ENCODE data around the gene ARVCF. TPM values are rescaled to one million over a fixed set of nuclear protein-coding genes. Genes with fewer than 3 reads are reported as not detected.

The ARVCF gene
- total and polyA plus RNA-seq, 2 experiments from 2014 or later = 15.6 to 122 TPM

GRCh38 chr22:20054485-20054884 lies 37.9 kb upstream of the ARVCF start (continued):
- TF ChIP-seq CTCF (conservative IDR thresholded peaks at IDR 0.05; ENCODE audit: low read depth in 2 of 2) = no peak
- TF ChIP-seq POLR2AphosphoS5 (IDR thresholded peaks at IDR 0.05; ENCODE audit: low read depth) = no peak
- TF ChIP-seq EZH2 (IDR thresholded peaks at IDR 0.05; ENCODE audit: low read depth, unreplicated experiment) = no peak
- TF ChIP-seq STAT1 (IDR thresholded peaks at IDR 0.05; ENCODE audit: unreplicated experiment) = no peak
- TF ChIP-seq ZNF114 (CRISPR knock-in tag; IDR thresholded peaks at IDR 0.05) = no peak
- no peak for TF ChIP-seq JUNB (IDR thresholded peaks at IDR 0.05; ENCODE audit: unreplicated experiment)
- TF ChIP-seq ETS1 (IDR thresholded peaks at IDR 0.05) = no peak
- TF ChIP-seq NANOG (IDR thresholded peaks at IDR 0.05; ENCODE audit: borderline replicate concordance) = no peak
- TF ChIP-seq REST (IDR thresholded peaks at IDR 0.05; ENCODE audit: unreplicated experiment) = no peak
- no peak for TF ChIP-seq EZH2phosphoT487 (IDR thresholded peaks at IDR 0.05; ENCODE audit: unreplicated experiment)

- Histone ChIP-seq H3K9me2 (ENCODE audit: insufficient read depth) (no peaks in the 10 kb centered on the region), H3K27me3 (ENCODE audit: insufficient read depth) (no peaks in the 10 kb centered on the region), H4K20me1 (replicated peaks; ENCODE audit: insufficient read depth) (no peaks in the 10 kb centered on the region), H3K4me1 (ENCODE audit: insufficient read depth) (no peaks in the 10 kb centered on the region), H3K36me3 (ENCODE audit: insufficient read depth) (no peaks in the 10 kb centered on the region), H3F3A (replicated peaks; ENCODE audit: low read depth) (0 out of 2 replicates have a peak, but pooled peaks cover 3% of the 10 kb centered on the region), H3K4me3 (no peak overlapping the region), H3K27ac (ENCODE audit: low read depth) (no peak overlapping the region), H3K79me2 (replicated peaks; ENCODE audit: insufficient read depth) (no peaks in the 10 kb centered on the region), H3K4me2 (no peak overlapping the region), H2AFZ (no peak overlapping the region)
- Mint-ChIP-seq H3K27ac (no peak overlapping the region), H3K4me3 (no peak overlapping the region), H3K36me3 (ENCODE audit: low read depth) (peaks cover 6% of the 10 kb centered on the region), H3K27me3 (ENCODE audit: insufficient read depth, low read depth, poor library complexity) (peaks cover 3% of the 10 kb centered on the region), H3K9me3 (peaks cover 4% of the 10 kb centered on the region; the same call in 2 of the 3 replicates), H3K4me1 (no peaks in the 10 kb centered on the region)
- no peak for ATAC-seq
- no peak for DNase-seq (ENCODE audit: low spot score)
- TF ChIP-seq POLR2AphosphoS5 (IDR thresholded peaks at IDR 0.05; ENCODE audit: low read depth) (no peak), JUNB (IDR thresholded peaks at IDR 0.05; ENCODE audit: unreplicated experiment) (no peak), ZNF114 (CRISPR knock-in tag; IDR thresholded peaks at IDR 0.05) (no peak), NANOG (IDR thresholded peaks at IDR 0.05; ENCODE audit: borderline replicate concordance) (no peak), REST (IDR thresholded peaks at IDR 0.05; ENCODE audit: unreplicated experiment) (no peak)
Observed at GRCh38 chr22:20054034-20054427, 37.4 kb upstream of the ARVCF start.
